Skeletal muscle tissue (tissue), 4 donors: ENCODE data around the gene TFPI. TPM values are rescaled to one million over a fixed set of nuclear protein-coding genes. Genes with fewer than 3 reads are reported as not detected.
"Not testable (repeated sequence)": the region's sequence is repeated elsewhere in the genome, so short reads cannot be mapped to it uniquely, and the experiment has no call there.

ENCODE experiments used
- H3K27ac ChIP-seq: one replicate; pipeline ENCODE4 v1.7.0; 2013; ENCODE audit warnings: mild to moderate bottlenecking, low read depth, low read length, inconsistent platforms
- H3K27me3 ChIP-seq, 3 donors: one replicate each; pipeline ENCODE4 v1.7.0; 2013; ENCODE audit warnings: low read length in 3 of 3; ENCODE audit not compliant: control insufficient read depth in 3 of 3, insufficient read depth in 3 of 3
- H3K36me3 ChIP-seq, 3 donors: one replicate each; pipeline ENCODE4 v1.7.0; 2013; ENCODE audit warnings: low read length in 3 of 3; ENCODE audit not compliant: control insufficient read depth in 3 of 3, insufficient read depth in 3 of 3
- H3K4me1 ChIP-seq, 3 donors: one replicate each; pipeline ENCODE4 v1.7.0; 2013; ENCODE audit warnings: low read length in 3 of 3, mild to moderate bottlenecking in 3 of 3; ENCODE audit not compliant: control insufficient read depth in 3 of 3, insufficient read depth in 3 of 3
- H3K4me3 ChIP-seq, 3 donors: one replicate each; pipeline ENCODE4 v1.7.0; 2013; ENCODE audit warnings: low read length in 3 of 3
- H3K9ac ChIP-seq, 3 donors: one replicate each; pipeline ENCODE4 v1.7.0; 2013; ENCODE audit warnings: low read length in 3 of 3, mild to moderate bottlenecking in 3 of 3, moderate library complexity in 2 of 3, low read depth in 1 of 3
- H3K9me3 ChIP-seq, 3 donors: one replicate each; pipeline ENCODE4 v1.7.0; 2013; ENCODE audit warnings: low read length in 3 of 3; ENCODE audit not compliant: control insufficient read depth in 3 of 3
- total RNA-seq: library from RNA; depleted of rRNA; stranded (reverse); fragments of >200 nt; gene quantifications from one replicate; pipeline ENCODE4 v1.2.3, GENCODE V29; 2014
- donor health status: Osteomylitis.

Gene TFPI
- total RNA-seq, 1 donor from 2014 or later, result 47.0 TPM

- no peak overlapping the region for H3K27ac ChIP-seq
- no peaks in the 10 kb centered on the region for H3K27me3 ChIP-seq
- no peaks in the 10 kb centered on the region for H3K9me3 ChIP-seq
- H3K9ac ChIP-seq, result no peak overlapping the region
- H3K36me3 ChIP-seq, result no peaks in the 10 kb centered on the region
- H3K4me1 ChIP-seq, result peaks cover 0 to 7% (median 0%) of the 10 kb centered on the region in 3 donors
- no peak overlapping the region for H3K4me3 ChIP-seq
Observed at GRCh38 chr2:187576906-187577305, 22.7 kb upstream of the TFPI start.

DNA sequence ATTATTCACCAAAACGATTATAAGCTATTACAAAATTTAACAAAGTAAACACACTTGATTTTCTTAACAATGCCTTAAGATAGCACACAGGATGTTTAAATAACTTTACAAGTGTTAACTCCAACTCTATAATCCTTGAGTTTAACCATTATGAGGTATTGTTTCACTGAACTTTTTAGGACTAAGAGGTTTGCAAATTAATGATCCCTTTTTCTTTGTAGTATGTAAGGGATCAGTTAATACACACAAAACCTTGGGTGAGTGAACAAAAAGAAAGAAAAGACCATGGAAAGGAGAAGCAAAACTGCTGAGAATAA is 21.5 kb upstream of the TFPI start:
- no peak overlapping the region for H3K27ac ChIP-seq
- H3K36me3 ChIP-seq, result no peaks in the 10 kb centered on the region
- H3K9me3 ChIP-seq, result no peaks in the 10 kb centered on the region
- no peak overlapping the region for H3K9ac ChIP-seq
- no peak overlapping the region for H3K4me3 ChIP-seq
- H3K4me1 ChIP-seq, result no peaks in the 10 kb centered on the region
- H3K27me3 ChIP-seq, result no peaks in the 10 kb centered on the region

GRCh38 chr2:187574969-187575750 is 20.9 kb upstream of the TFPI start:
- Histone ChIP-seq H3K27ac (no peak overlapping the region), H3K27me3 (no peaks in the 10 kb centered on the region), H3K4me1 (no peaks in the 10 kb centered on the region), H3K9ac (no peak overlapping the region), H3K36me3 (no peaks in the 10 kb centered on the region), H3K9me3 (no peaks in the 10 kb centered on the region), H3K4me3 (no peak overlapping the region)

DNA sequence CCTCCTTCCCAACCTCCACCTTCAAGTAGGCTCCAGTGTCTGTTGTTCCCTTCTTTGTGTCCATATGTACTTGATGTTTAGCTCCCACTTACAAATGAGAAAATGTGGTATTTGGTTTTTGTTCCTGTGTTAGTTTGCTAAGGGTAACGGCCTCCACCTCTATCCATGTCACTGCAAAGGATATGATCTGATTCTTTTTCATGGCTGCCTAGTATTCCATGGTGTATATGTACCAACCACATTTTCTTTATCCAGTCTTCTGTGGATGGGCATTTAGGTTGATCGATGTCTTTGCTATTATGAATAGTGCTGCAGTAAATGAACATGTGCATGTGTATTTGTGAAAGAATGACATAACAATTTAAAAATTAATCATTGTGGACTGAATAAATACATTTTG is 19.5 kb upstream of the TFPI start:
- Histone ChIP-seq H3K27me3 (no peaks in the 10 kb centered on the region), H3K9ac (no peak overlapping the region), H3K9me3 (no peaks in the 10 kb centered on the region), H3K4me1 (no peaks in the 10 kb centered on the region), H3K27ac (no peak overlapping the region), H3K36me3 (no peaks in the 10 kb centered on the region), H3K4me3 (no peak overlapping the region)

GRCh38 chr2:187571996-187572395 is 17.8 kb upstream of the TFPI start:
- not testable (repeated sequence) for H3K27me3 ChIP-seq, H3K9ac ChIP-seq, H3K36me3 ChIP-seq, H3K4me1 ChIP-seq, H3K4me3 ChIP-seq, H3K9me3 ChIP-seq, H3K27ac ChIP-seq

DNA sequence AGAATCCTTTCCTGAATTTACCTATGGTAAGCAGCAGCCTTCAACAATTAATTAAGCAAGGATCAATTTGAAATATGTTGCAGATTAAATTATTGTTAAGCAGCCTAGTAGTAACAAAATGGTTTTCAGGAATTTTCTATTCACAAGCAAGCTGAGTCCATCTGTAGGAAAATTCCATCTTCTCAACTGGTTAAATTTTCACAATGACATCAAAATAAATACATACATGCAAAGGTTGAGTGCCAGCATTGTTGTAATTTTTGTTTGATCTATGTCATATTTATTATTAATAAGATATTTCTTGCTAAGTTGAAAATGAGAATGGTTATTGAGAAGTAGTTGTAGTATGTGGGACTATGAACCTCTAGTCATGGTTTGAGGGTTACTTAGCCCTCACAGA is 15.3 kb upstream of the TFPI start:
- Histone ChIP-seq H3K4me1 (no peaks in the 10 kb centered on the region), H3K36me3 (no peaks in the 10 kb centered on the region), H3K9me3 (no peaks in the 10 kb centered on the region), H3K27ac (no peak overlapping the region), H3K4me3 (no peak overlapping the region), H3K27me3 (no peaks in the 10 kb centered on the region), H3K9ac (no peak overlapping the region)

DNA sequence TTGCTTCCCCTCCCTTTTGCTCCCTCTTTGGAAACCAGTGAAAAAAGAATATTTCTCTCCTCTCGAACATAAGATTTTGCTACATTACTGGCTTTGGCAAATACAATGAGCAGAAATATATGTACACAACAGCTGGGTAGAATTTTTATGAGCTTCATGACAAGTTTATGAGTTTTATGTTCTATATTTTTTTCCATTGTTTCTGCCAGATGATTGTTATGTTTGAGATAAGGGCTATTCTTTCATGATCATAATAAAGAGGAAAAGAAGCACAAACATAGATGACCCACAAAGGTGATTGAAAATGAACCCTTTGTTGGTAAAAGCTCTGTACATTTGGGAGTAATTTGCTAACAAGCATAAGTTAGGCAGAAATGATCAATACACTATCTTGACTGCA is 14.8 kb upstream of the TFPI start:
- H3K36me3 ChIP-seq, result no peaks in the 10 kb centered on the region

DNA sequence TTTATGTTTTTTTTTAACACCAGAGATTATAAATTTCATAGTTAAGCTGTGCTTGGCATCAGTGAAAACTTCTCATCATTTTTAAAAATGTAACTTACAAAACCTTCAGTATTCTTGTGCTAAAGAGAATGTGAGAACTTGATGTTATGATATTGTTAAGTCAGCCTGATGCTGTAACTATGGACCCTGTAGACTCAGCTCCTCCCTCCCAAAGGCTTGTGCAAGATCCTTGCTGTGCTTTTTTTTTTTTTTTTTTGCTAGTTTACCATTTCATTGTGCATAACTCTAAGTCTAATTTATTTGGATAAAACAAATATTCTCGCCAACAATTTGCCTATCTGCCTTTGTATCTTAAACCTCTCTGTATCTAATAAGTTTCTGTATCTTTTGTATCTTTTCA is 12.9 kb upstream of the TFPI start:
- Histone ChIP-seq H3K4me3 (no peak overlapping the region), H3K9ac (no peak overlapping the region), H3K36me3 (no peaks in the 10 kb centered on the region), H3K4me1 (no peaks in the 10 kb centered on the region), H3K9me3 (no peaks in the 10 kb centered on the region), H3K27me3 (no peaks in the 10 kb centered on the region), H3K27ac (no peak overlapping the region)

More for the DNA sequence above, 14.8 kb upstream of the TFPI start:
- Histone ChIP-seq H3K27ac (no peak overlapping the region), H3K9me3 (no peaks in the 10 kb centered on the region), H3K9ac (no peak overlapping the region), H3K4me3 (no peak overlapping the region), H3K27me3 (no peaks in the 10 kb centered on the region), H3K4me1 (no peaks in the 10 kb centered on the region)

DNA sequence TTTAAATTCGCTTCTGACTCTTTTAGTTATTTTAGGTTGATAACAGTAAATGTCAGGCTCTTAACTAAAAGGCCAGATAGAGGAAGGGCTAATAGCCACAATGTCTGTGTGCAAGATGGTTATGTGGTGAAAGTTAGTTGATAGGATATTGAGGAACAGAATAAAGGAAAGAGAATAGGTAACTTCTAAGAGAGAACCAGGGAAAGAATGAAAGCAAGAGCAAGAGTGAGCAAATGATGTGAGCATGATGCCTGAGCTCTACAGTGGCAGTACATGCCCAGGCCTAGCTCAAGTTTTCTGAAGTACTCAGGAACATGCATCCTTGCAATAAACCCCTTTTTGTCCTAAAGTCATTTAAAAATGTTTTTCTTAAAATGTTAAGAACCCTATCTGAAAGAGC is 12.5 kb upstream of the TFPI start:
- no peaks in the 10 kb centered on the region for H3K36me3 ChIP-seq
- no peak overlapping the region for H3K27ac ChIP-seq
- no peak overlapping the region for H3K4me3 ChIP-seq
- H3K9me3 ChIP-seq, result no peaks in the 10 kb centered on the region
- no peaks in the 10 kb centered on the region for H3K4me1 ChIP-seq
- no peak overlapping the region for H3K9ac ChIP-seq
- H3K27me3 ChIP-seq, result no peaks in the 10 kb centered on the region

DNA sequence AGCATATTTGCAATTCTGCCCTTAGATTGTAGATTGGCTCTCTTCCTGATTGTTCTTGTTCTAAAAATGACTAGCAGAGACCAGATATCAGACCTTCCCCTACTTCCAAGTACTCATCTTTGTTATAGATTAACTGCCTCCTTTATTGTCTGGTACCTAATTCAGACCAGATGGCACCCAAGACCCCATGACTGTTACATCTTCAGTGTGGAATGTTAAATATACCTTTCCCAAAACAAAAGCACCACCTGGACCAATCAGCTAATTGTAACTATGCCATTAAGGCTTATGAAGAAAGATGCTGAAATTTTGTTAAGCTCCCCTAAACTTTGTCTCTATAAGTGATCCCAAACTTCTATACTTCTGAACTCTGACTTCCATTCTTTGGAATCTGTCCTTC is 12.0 kb upstream of the TFPI start:
- no peaks in the 10 kb centered on the region for H3K27me3 ChIP-seq
- H3K9me3 ChIP-seq, result no peaks in the 10 kb centered on the region
- no peak overlapping the region for H3K27ac ChIP-seq
- no peak overlapping the region for H3K4me3 ChIP-seq
- no peaks in the 10 kb centered on the region for H3K4me1 ChIP-seq
- H3K9ac ChIP-seq, result no peak overlapping the region
- no peaks in the 10 kb centered on the region for H3K36me3 ChIP-seq
